Activated CD4-positive, alpha-beta T cell treated with anti-CD3 and anti-CD28 coated beads for 36 hours (primary cell): ENCODE measurements around the gene RAB5A. TPM values are rescaled to one million over a fixed set of nuclear protein-coding genes. Genes with fewer than 3 reads are reported as not detected.
"Not testable (repeated sequence)": the region's sequence is repeated elsewhere in the genome, so short reads cannot be mapped to it uniquely, and the experiment has no call there.

Source experiments
- ATAC-seq: fragments of 200-7000 bp; cut with Tn5 transposase; one replicate; pipeline ENCODE4 v1.10.0; 2021; ENCODE audit warnings: mild to moderate bottlenecking, moderate library complexity
- CTCF ChIA-PET: fragments of 350-600 bp; sonication (Branson Sonifier 250); formaldehyde crosslinking; loops from one replicate; lab custom pipeline; 2021; ENCODE audit warnings: antibody characterized with exemption; lab: Charles Lee
- POLR2A ChIA-PET: fragments of 350-600 bp; sonication (Branson Sonifier 250); formaldehyde crosslinking; loops from one replicate; lab custom pipeline; 2021; ENCODE audit warnings: antibody characterized with exemption, inconsistent platforms; lab: Charles Lee
- DNase-seq: peaks from one replicate; pipeline ENCODE4 v3.0.0-alpha.2; 2020
- H3K27ac Mint-ChIP-seq: one replicate; pipeline ENCODE4 v1.8.0; 2021; ENCODE audit warnings: mixed read lengths
- H3K27me3 Mint-ChIP-seq: one replicate; pipeline ENCODE4 v1.8.0; 2021; ENCODE audit warnings: mixed read lengths
- H3K36me3 Mint-ChIP-seq: one replicate; pipeline ENCODE4 v1.8.0; 2021; ENCODE audit warnings: low read depth, mixed read lengths
- H3K4me1 Mint-ChIP-seq: one replicate; pipeline ENCODE4 v1.8.0; 2021; ENCODE audit warnings: mixed read lengths
- H3K4me3 Mint-ChIP-seq: one replicate; pipeline ENCODE4 v1.8.0; 2021; ENCODE audit warnings: mild to moderate bottlenecking, moderate library complexity, mixed read lengths
- H3K9me3 Mint-ChIP-seq: one replicate; pipeline ENCODE4 v1.8.0; 2021; ENCODE audit warnings: low read depth, mixed read lengths
- intact Hi-C, 2 experiments: fragments of 100-400 bp; cut with DNase I in 1 of 2; cut with micrococcal nuclease in 1 of 2; formaldehyde crosslinking; loops; one replicate each; pipeline versions ENCODE4 v1.14.2 to v1.15.1; 2022 to 2024; cut with DNase I, micrococcal nuclease
- total RNA-seq, 2 experiments: library from RNA; stranded (reverse); gene quantifications; one replicate each; pipeline ENCODE4 v1.2.3, GENCODE V29; 2021

RAB5A gene
- total RNA-seq, 2 experiments from 2014 or later, result 54.2 to 78.8 TPM

DNA sequence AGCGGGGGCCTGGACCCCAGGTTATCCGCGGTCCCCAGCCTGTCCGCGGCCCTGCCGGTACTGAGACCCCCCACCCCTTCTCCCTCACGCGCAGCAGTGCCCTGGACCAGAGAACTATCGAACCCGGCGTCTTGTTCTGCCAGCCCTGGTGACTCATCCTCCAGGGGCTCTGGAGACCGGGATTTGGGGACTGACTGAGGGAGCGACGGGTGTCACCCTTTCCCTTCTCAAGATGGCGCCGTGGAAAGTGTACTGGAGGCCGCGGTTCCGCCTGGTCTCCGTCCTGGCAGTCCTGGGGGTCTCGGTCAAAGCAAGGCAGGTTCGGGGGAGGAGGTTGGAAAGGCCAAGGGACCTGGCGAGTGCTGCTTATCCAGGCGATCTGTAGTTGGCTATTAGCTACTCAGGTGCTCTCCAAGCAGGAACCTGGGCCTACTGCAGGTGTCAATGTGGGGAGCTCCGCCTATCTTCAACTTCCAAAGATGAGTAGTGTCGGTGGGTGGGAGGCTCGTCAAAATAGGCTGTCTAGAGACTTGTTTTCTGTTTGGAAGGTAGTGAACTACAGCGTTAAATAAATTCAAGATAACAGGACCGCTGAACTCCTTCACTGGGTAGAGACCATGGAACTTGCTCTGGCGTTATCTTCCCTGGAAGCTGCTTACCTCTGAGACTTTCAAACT is 790 bp downstream of the RAB5A start:
- peaks cover 23% of the 10 kb centered on the region for H3K36me3 Mint-ChIP-seq
- H3K27ac Mint-ChIP-seq, result peak overlapping the region; percentile 99
- CTCF ChIA-PET, result interaction anchor here (1.0 to 1.5 kb wide), 3 partner anchors 16 to 93 kb away, joined by 3 to 4 read pairs (median 3); no protein-coding TSS in a partner anchor
- DNase-seq (peak; percentile 73), ATAC-seq (peak; percentile 42)
- intact Hi-C loops, result loop anchor here (1.0 to 5.0 kb wide), 7 partner anchors 10 to 239 kb away; partner anchors contain the start of genes SGO1 (in 2 of the 2) and KAT2B (in 1 of the 2)
- peaks cover 45% of the 10 kb centered on the region for H3K4me1 Mint-ChIP-seq
- H3K9me3 Mint-ChIP-seq, result no peaks in the 10 kb centered on the region
- POLR2A ChIA-PET, result interaction anchor here (0.6 to 2.4 kb wide), 5 partner anchors 10 to 239 kb away, joined by 3 to 7 read pairs (median 7); partner anchors contain the start of gene SGO1
- H3K4me3 Mint-ChIP-seq, result peak overlapping the region; percentile 96
- no peaks in the 10 kb centered on the region for H3K27me3 Mint-ChIP-seq

DNA sequence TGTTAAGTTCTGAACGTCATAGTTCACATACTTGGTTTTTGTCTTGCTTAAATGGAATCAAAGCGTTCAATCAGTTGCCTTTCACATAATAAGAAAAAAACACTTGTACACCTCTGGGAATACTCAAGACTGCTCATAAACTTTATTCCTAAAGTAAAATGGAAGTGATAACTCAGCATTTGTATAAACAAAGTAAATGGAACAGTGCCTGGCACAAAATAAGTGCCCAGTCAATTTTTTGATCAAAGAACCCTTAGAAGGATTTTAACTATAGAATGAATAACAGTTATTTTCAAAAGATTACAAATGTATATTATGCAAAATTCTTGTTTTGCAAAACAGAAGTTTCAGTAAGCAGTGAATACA is 1.3 kb downstream of the RAB5A start:
- Mint-ChIP-seq H3K36me3 (peaks cover 23% of the 10 kb centered on the region), H3K4me3 (peak overlapping the region; percentile 96), H3K27ac (peak overlapping the region; percentile 99), H3K9me3 (no peaks in the 10 kb centered on the region), H3K4me1 (peaks cover 45% of the 10 kb centered on the region), H3K27me3 (no peaks in the 10 kb centered on the region)
- no peak for DNase-seq
- ChIA-PET POLR2A (interaction anchor here (0.6 to 2.4 kb wide), 4 partner anchors 11 to 131 kb away, joined by 4 to 7 read pairs (median 7); no protein-coding TSS in a partner anchor), CTCF (interaction anchor here (1.0 to 1.5 kb wide), 3 partner anchors 17 to 93 kb away, joined by 3 to 4 read pairs (median 3); no protein-coding TSS in a partner anchor)
- no peak for ATAC-seq
- intact Hi-C loops, result loop anchor here in 1 of 2 experiments (5.0 kb wide), 1 partner anchor 61 kb away; no protein-coding TSS in a partner anchor

DNA sequence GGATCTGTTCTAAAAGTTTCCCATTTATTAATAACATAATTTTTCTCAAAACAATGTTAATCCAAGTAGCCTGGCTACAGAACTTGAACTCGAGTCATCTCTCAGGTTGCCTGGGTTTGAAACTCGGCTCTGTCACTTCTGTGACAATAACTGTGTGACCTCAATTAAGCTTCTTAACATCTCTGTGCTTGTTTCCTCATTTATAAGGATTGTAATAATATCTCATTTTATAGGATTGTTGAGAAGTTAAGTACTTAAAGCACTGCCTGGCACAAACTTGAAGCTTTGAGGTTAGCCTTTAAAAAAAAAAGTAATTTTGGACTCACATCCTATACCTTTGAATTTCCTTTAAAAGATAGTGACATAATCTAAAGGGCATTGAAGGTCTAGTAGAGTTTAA is 3.4 kb downstream of the RAB5A start:
- intact Hi-C loops, result no loop called here
- DNase-seq (no peak), ATAC-seq (no peak)
- Mint-ChIP-seq H3K36me3 (peaks cover 33% of the 10 kb centered on the region), H3K9me3 (no peaks in the 10 kb centered on the region), H3K4me1 (peaks cover 47% of the 10 kb centered on the region), H3K27me3 (no peaks in the 10 kb centered on the region), H3K27ac (no peak overlapping the region), H3K4me3 (no peak overlapping the region)
- CTCF ChIA-PET, result no interaction called here
- POLR2A ChIA-PET, result interaction anchor here (1.0 kb wide), 1 partner anchor 91 kb away, joined by 3 read pairs; no protein-coding TSS in a partner anchor

DNA sequence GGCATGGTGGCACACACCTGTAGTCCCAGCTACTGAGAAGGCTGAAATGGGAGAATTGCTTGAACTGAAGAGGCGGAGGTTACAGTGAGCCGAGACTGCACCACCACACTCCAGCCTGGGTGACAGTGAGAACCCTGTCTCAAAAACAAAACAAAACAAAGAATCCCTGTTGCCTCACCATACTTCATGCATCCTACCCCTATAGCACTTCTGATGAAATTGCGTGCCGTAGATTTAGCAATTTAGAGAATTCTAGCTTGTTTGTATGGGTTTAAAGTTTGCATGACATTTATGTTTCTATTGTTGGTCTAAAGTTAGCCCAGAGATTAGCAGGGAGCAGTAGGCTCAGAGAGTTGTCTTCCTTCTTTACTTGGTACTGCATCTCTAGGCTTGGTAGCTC is 7.8 kb downstream of the RAB5A start:
- H3K36me3 Mint-ChIP-seq, result peaks cover 42% of the 10 kb centered on the region
- no peak overlapping the region for H3K27ac Mint-ChIP-seq
- CTCF ChIA-PET, result no interaction called here
- H3K27me3 Mint-ChIP-seq, result no peaks in the 10 kb centered on the region
- H3K4me3 Mint-ChIP-seq, result no peak overlapping the region
- ATAC-seq (no peak), DNase-seq (no peak)
- POLR2A ChIA-PET, result interaction anchor here (0.6 kb wide), 1 partner anchor 24 kb away, joined by 3 read pairs; no protein-coding TSS in a partner anchor
- H3K9me3 Mint-ChIP-seq, result no peaks in the 10 kb centered on the region
- intact Hi-C loops, result no loop called here
- peaks cover 50% of the 10 kb centered on the region for H3K4me1 Mint-ChIP-seq

DNA sequence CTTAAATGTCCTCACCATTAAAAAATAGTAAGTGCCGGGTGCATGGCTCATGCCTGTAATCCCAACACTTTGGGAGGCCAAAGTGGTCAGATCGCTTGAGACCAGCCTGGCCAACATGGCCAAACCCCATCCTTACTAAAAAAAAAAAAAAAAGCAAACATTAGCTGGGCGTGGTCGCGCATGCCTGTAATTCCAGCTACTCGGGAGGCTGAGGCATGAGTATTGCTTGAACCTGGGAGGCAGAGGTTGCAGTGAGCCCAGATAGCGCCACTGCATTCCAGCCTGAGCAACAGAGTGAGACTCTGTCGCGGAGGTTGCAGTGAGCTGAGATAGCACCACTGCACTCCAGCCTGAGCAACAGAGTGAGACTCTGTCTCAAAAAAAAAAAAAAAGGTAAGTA is 10.5 kb downstream of the RAB5A start:
- H3K27me3 Mint-ChIP-seq, ATAC-seq, H3K9me3 Mint-ChIP-seq, intact Hi-C loops, H3K27ac Mint-ChIP-seq, H3K4me3 Mint-ChIP-seq, DNase-seq: not testable (repeated sequence)
- ChIA-PET POLR2A (interaction anchor here (0.7 kb wide), 2 partner anchors 20 to 91 kb away, joined by 4 to 5 read pairs; no protein-coding TSS in a partner anchor), CTCF (interaction anchor here (0.6 kb wide), 1 partner anchor 13 kb away, joined by 3 read pairs; no protein-coding TSS in a partner anchor)
- Mint-ChIP-seq H3K36me3 (peaks cover 41% of the 10 kb centered on the region), H3K4me1 (peaks cover 55% of the 10 kb centered on the region)

DNA sequence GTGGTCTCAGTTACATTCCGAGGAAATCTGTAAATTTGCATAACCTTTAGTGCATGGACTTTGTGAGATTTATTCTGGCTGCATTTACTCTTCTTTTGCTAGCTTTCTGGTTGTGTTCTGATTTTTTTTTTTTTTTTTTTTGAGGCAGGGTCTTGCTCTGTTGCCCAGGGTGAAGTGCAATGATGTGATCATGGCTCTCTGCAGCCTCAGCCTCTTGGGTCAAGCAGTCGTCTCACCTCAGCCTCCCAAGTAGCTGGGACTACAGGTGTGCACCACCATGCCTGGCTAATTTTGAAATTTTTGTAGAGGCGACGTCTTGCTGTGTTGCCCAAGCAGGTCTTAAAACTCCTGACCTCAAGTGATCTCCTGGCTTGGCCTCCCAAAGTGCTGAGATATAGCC is 12.6 kb downstream of the RAB5A start:
- Mint-ChIP-seq H3K4me3 (no peak overlapping the region), H3K27me3 (no peaks in the 10 kb centered on the region), H3K36me3 (peaks cover 41% of the 10 kb centered on the region), H3K27ac (no peak overlapping the region), H3K9me3 (no peaks in the 10 kb centered on the region), H3K4me1 (peaks cover 60% of the 10 kb centered on the region)
- POLR2A ChIA-PET, result no interaction called here
- DNase-seq, result no peak
- ATAC-seq, result no peak
- CTCF ChIA-PET, result interaction anchor here (1.0 to 1.2 kb wide), 2 partner anchors 10 to 12 kb away, joined by 3 to 4 read pairs; no protein-coding TSS in a partner anchor
- intact Hi-C loops, result no loop called here

DNA sequence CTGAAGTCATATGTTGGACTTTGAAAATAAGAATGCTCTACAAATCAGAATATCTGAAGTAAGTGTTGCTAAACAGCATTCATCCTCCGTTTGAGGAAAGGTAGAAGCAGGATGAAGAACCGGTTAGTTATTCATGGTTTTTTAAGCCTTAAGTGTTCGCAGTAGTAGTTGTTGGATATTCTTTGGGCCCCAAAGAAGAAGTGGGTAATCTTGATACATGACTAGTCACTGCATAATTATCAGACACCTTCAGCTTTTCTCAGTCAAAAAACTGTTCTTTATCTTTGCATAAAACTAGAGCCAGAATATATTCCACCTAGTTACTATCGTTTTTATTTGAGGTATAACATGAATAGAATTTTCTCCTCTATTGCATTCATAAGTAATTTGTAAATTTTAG is 13.8 kb downstream of the RAB5A start:
- H3K27me3 Mint-ChIP-seq, result no peaks in the 10 kb centered on the region

DNA sequence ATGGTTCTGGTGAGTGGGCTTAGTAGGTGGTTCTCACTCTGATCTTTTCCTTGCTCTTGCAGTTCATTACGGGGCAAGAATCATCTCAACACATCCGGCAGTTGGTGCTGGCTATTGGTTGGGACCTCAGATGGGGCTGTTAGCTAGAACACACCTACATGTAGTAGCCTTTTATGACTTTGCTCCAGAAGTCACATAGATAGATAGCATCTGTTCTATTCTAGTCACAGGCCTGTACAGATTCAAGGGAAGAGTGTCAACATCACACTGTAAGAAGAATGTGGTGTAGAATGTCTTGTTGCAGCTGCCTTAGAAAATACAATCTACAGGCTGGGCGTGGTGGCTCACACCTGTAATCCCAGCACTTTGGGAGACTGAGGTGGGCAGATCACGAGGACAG is 15.1 kb downstream of the RAB5A start:
- Mint-ChIP-seq H3K36me3 (peaks cover 35% of the 10 kb centered on the region), H3K27ac (no peak overlapping the region), H3K4me3 (no peak overlapping the region), H3K27me3 (no peaks in the 10 kb centered on the region), H3K9me3 (no peaks in the 10 kb centered on the region), H3K4me1 (peaks cover 64% of the 10 kb centered on the region)
- DNase-seq (no peak), ATAC-seq (no peak)
- ChIA-PET POLR2A (no interaction called here), CTCF (interaction anchor here (1.4 kb wide), 1 partner anchor 11 kb away, joined by 4 read pairs; no protein-coding TSS in a partner anchor)
- intact Hi-C loops, result no loop called here

More for the DNA sequence above, 13.8 kb downstream of the RAB5A start:
- ATAC-seq (no peak), DNase-seq (no peak)
- CTCF ChIA-PET, result no interaction called here
- peaks cover 59% of the 10 kb centered on the region for H3K4me1 Mint-ChIP-seq
- peaks cover 32% of the 10 kb centered on the region for H3K36me3 Mint-ChIP-seq
- H3K4me3 Mint-ChIP-seq, result no peak overlapping the region
- H3K9me3 Mint-ChIP-seq, result no peaks in the 10 kb centered on the region
- intact Hi-C loops, result no loop called here
- peak overlapping the region; percentile 19 for H3K27ac Mint-ChIP-seq
- POLR2A ChIA-PET, result no interaction called here

DNA sequence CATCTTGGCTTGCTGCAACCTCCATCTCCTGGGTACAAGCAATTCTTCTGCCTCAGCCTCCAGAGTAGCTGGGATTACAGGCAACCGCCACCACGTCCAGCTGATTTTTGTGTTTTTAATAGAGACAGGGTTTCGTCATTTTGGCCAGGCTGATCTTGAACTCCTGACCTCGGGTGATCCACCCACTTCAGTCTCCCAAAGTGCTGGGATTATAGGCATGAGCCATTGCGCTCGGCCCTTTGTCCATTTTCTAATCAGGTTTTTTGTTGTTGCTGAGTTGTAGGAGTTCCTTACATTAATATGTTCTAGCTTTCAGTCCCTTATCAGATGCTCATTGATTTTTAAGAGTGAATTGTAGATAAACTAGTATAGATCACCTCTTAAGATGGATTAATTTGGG is 20.3 kb downstream of the RAB5A start:
- POLR2A ChIA-PET, result no interaction called here
- intact Hi-C loops, result no loop called here
- Mint-ChIP-seq H3K4me1 (peaks cover 41% of the 10 kb centered on the region), H3K9me3 (no peaks in the 10 kb centered on the region), H3K36me3 (peaks cover 25% of the 10 kb centered on the region), H3K27ac (no peak overlapping the region), H3K27me3 (no peaks in the 10 kb centered on the region), H3K4me3 (no peak overlapping the region)
- no peak for DNase-seq
- no peak for ATAC-seq
- CTCF ChIA-PET, result interaction anchor here (0.6 to 0.7 kb wide), 2 partner anchors 8 to 734 kb away, joined by 3 read pairs; no protein-coding TSS in a partner anchor

DNA sequence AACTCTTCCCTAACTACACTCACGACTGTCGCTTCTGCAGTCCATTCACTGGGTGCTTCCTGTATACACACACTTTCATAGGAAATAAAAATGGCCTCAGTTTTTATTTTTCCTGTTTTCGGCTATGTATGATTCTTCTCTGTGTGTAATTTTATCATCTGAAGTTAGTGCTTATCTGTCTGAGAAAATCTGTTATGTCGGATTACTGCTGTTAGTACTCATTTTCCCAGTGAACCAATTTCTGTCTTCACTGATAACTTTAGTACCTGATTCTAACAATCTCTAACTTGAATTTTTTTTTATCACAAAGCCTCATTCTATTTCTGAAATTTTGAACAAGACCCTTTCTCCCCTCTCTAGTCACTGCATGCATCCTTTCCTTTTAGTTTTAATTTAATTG is 20.9 kb downstream of the RAB5A start:
- no peak for ATAC-seq
- no peak for DNase-seq
- Mint-ChIP-seq H3K9me3 (no peaks in the 10 kb centered on the region), H3K27ac (peak overlapping the region; percentile 38), H3K36me3 (peaks cover 26% of the 10 kb centered on the region), H3K27me3 (no peaks in the 10 kb centered on the region), H3K4me3 (no peak overlapping the region), H3K4me1 (peaks cover 39% of the 10 kb centered on the region)
- POLR2A ChIA-PET, result no interaction called here
- CTCF ChIA-PET, result no interaction called here
- intact Hi-C loops, result no loop called here

DNA sequence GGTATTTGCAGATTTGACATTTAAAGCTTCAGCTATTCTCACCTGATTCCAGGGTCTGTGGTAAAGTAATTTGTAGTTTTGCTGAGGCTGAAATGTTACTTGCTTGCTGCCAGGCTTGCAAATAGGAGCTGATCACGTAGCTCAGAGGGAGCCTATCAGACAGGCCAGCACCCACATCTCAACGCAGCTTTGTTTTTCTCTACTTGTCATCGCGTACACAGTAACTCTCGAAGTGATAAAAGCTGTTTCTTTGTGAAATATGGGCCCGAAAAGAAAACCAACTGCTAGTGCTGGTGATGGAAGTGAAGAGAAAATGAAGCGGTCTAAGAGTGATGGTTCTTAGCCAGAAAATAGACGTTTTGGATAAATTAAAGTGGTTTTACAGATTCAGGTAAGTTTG is 23.4 kb downstream of the RAB5A start:
- no peak for DNase-seq
- peaks cover 31% of the 10 kb centered on the region for H3K36me3 Mint-ChIP-seq
- ATAC-seq, result no peak
- H3K27me3 Mint-ChIP-seq, result no peaks in the 10 kb centered on the region
- ChIA-PET CTCF (no interaction called here), POLR2A (no interaction called here)
- H3K4me3 Mint-ChIP-seq, result no peak overlapping the region
- H3K4me1 Mint-ChIP-seq, result peaks cover 35% of the 10 kb centered on the region
- no peak overlapping the region for H3K27ac Mint-ChIP-seq
- intact Hi-C loops, result no loop called here
- no peaks in the 10 kb centered on the region for H3K9me3 Mint-ChIP-seq
